Midbrain (tissue), 1 donor: ENCODE measurements around the gene CD2.

Experiments
- DNase-seq: peaks from one replicate; lab custom pipeline; 2025; lab: John Stamatoyannopoulos, UW

Gene CD2

DNA sequence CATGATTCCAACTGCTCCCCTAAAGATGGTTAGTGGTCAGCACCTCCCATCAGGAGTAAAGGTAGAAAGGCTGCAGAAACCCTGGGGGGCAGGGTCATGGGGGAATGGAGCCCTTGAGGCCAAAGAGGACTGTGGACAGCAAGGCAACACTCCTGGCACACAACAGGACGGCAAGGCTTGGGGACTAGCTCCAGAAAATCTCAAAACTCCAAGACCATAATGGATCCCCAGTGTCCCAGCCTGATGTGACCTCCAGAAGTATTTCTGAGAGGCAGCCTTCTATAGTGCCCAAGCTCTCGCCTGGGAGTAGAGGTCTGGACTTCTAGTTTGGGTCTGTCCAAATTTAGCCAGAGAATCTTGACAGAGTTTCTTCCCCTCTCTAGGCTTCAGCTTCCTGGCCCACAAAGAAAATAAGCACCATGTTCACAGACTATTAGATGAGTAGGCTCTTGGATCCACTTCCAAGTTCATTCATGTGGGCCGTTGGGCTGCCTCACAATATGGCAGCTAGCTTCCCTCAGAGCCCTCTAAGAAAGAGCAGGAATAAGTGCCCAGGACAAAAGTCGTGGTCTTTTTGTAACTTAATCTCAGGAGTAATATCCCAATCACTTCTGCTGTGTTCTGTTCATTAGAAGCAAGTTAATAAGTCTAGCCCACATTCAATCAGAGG is 6.9 kb downstream of the CD2 start:
- no peak for DNase-seq

DNA sequence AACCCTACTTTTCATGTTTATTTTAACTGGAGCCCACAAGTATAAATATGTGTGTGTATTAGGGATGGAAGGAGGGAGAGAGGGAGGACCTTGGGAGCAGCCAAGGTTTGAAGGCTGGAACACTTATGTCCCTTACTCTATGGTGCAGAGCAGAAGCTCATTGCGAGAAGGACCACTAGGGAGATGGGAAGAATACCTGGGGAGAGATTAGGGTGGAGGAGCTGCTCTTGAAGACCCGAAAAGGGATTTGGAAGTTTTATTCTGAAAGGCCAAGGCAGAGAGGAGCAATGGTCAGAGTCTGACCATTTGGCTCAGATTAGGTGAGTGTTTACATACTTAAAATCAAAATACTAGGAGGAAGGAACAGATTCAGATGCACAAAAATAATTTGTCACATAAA is 8.1 kb downstream of the CD2 start:
- no peak for DNase-seq

DNA sequence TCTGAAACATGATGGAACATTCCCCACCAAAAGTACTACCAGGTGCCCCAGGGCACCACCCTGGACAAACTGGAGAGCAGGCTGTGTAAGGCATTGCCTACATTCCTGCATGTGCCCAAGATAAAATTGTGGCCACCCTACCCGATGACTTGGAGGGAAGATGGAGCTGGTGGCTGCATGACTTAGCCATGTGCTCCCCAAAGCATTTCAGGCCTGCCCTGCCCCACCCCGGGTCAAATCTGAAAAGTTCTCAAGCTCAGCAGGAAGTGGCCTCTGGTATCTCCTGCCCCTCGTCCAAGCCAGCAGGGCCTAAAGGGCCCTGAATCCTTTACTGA is 8.5 kb downstream of the CD2 start:
- DNase-seq: no peak

DNA sequence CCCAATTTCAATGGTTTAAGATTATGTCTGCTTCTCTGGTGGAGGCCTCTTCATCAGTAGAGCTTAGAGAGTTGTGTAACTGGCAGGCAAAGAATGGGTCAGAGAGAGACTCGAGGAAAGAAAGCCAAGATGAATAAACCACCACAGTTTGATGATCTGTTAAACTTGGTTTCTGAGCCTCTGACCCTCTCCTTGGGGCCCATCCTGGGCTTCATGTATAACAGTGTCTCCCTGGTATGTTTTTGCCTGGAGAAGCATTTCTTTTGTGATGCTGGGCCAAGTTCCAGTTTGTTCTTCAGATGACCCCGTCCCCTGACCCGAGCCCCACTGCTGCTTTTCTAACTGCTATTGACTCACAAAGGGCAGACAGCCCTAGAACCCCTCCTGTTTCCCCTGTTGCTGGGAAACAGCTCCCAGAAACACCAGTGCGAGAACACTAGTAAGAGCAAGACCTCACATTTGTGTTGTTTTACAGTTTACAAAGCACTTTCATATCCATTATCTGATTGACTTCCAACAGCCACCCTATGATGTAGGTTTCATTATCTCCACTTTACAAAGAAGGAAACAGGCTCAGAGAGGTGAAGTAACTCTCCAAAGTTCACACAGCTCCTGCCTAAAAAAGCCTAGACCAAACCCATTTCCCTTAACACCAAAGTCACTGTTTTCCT is 9.0 kb downstream of the CD2 start:
- no peak for DNase-seq

DNA sequence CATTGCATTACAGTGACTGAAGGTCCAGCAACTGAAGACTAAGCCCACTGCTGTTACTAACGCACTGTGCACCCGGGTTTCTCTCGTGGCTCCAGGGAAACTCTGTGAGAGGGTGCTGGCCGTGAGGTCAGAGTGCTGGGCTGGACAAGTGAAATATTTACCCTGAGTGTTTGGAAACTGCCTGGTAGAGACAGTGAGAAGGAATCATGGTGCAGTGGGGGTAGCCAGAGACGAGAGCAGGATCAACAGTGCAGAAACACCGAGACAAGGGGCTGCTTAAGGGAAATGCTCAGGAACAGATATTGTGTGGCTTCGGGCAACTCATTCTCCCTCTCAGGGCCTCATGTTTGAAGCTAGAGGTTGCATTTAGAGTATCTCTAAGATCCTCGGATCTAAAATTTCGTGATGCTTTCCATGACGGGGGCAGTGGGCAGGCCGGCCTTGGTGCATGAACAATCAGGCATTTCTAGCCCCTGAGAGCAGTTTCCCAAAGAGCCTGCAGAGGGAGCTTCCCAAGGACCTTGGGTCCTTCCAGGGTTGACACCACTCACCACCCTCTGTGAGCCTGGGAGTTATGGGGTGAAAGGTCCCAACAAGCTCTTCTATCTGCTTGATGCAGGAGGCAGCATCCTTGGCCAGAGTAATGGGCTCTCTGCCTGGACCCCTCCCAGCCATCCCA is 9.7 kb downstream of the CD2 start:
- DNase-seq: no peak

DNA sequence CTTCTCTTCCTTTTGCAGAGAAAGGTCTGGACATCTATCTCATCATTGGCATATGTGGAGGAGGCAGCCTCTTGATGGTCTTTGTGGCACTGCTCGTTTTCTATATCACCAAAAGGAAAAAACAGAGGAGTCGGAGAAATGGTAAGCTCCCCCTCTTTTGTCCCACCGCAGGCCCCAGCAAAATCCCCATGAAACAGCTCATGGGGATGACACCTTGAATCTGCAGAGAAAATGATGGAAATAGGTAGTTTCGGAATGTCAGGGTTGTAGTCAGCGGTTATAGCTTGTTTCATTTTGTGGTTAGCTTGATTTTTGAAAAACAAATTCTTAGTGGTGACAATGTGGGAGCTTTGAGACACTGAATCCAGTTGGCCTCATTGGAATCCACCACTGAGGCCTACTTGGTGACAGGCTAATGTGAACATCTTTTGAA is 10.3 kb downstream of the CD2 start:
- no peak for DNase-seq

DNA sequence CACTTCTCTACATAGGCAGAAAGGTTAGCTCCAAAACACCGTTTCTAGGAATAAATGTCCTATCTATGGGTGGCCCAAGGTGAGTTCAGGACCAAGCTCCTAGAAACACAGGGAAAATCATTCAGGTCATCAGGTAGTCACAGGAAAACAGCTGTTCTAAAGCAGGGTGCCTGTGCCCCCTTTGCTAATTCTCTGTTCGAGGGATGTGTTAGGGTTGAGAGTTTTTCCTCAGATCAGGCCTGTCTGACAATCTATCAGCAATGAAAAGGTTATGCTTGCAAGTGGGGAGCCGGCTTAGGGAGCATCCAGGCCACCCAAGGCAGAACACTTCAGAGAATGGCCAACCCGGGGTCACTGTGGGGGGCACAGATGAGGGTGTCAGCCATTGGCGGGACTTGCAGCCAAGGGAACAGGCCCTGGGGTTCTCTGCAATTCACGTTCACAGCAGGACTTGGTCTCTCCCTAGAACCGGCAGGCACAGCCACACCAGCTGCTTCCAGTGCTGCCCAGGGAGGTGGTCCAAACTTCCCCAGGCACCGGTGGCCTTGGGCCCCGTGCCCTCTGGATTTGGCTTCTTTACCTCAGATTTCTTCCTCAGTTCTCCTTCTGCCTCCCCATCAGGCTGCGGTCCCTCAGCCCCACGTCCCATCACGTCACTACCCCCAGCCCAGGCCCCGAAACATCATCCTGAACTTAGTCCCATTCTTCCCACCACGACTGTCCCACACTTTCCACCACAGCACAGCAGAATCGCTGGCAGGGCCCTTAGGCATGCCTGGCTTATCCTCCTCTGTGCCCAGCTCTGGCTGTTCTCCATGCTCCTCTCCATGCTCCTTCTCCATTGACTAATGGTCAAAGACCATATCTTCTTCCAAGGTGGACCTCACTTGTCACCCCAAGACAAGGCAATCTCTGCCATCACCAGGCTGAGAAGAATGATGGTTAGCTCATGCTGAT is 11.0 kb downstream of the CD2 start:
- no peak for DNase-seq

DNA sequence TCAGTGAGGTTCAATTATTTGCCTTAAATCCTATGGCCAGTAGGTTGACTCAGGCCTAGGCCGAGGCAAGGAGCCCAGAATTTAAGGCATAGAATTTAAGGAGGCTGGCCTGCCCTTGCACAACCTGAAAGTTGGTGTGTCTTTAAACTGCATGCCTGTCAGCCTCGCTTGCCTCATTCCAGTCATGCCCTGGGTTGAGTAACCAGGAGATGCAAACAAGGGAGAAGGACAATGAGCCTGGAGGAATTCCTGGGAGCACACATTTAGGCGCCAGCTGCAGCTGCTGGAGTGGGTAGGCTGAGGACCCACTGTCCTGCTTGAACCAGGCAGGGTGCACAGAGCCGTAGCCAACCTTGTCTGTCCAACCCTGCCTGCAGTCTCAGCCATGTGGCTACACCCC is 11.7 kb downstream of the CD2 start:
- no peak for DNase-seq

DNA sequence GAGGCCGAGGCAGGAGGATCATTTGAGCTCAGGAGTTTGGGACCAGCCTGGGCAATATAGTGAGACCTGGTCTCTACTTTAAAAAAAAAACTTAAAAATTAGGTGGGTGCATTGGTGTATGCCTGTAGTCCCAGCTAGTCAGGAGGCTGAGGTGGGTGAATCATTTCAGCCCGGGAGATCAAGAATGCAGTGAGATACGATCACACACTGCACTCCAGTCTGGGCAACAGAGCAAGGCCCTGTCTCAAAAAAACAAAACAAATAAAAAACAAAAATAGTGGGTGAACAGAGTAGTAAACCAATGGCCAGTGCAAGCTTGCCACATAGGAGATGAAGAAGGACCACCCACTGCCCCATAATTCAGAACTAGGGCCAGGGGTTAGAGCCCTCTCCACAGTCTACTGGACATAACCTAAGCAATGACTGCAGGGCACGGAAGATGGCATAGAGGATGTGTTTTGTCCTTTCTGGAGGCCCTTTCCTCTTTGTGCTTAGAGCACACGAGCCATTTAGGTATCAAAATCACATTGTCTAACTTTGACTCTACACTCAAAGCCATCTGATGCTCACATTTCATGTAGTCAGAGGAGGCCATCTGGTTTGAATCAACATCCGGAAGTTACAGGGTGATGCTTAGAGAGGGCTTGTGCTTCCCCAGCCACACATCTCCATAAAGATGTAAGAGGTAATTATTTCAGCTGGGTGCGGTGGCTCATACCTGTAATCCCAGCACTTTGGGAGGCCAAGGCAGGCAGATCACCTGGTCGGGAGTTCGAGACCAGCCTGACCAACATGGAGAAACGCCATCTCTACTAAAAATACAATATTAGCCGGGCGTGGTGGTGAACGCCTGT is 12.6 kb downstream of the CD2 start:
- no peak for DNase-seq

DNA sequence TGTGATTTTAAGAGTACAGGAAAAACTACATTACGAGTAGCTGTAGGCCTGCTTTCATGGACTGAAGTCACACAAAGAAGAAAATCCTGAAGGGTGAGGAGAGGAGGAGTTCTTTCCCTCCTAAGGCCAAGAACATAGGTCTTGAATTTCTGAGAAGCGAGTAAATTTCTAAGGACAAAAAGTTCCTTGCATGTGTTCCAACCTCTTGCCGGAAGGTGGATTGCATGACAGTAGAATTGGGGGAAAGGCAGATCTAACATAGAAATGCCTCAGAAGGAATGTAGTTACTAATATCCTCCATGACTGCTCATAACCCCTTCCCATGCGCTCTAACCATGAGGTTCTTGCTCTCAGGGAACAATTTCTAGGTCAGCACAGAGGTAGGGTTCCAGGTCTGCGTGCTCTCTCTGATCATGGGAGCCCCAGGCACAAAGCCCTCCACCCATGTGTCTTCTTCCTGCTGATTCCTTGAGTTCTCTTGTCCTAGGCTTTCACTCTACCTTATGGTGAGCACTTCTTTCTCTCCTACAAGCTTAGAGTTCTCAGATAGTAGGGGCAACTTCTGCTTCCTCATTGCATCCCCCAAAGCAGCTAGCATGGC is 13.7 kb downstream of the CD2 start:
- no peak for DNase-seq

DNA sequence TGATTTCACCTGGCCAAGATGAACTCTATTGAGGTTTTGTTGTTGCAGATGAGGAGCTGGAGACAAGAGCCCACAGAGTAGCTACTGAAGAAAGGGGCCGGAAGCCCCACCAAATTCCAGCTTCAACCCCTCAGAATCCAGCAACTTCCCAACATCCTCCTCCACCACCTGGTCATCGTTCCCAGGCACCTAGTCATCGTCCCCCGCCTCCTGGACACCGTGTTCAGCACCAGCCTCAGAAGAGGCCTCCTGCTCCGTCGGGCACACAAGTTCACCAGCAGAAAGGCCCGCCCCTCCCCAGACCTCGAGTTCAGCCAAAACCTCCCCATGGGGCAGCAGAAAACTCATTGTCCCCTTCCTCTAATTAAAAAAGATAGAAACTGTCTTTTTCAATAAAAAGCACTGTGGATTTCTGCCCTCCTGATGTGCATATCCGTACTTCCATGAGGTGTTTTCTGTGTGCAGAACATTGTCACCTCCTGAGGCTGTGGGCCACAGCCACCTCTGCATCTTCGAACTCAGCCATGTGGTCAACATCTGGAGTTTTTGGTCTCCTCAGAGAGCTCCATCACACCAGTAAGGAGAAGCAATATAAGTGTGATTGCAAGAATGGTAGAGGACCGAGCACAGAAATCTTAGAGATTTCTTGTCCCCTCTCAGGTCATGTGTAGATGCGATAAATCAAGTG is 14.3 kb downstream of the CD2 start:
- no peak for DNase-seq

DNA sequence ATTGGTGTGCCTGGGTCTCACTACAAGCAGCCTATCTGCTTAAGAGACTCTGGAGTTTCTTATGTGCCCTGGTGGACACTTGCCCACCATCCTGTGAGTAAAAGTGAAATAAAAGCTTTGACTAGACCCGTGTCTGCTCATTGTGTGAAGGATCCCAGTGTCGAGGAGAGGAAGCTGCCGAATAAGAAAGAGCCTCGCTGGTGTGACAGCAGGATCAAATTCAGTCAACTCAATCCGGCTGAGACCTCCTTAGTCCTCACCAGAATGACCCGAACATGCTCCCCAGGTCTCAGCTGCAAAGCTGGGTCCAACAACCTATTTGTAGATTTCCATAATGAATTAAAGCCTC is 14.8 kb downstream of the CD2 start:
- DNase-seq: no peak

DNA sequence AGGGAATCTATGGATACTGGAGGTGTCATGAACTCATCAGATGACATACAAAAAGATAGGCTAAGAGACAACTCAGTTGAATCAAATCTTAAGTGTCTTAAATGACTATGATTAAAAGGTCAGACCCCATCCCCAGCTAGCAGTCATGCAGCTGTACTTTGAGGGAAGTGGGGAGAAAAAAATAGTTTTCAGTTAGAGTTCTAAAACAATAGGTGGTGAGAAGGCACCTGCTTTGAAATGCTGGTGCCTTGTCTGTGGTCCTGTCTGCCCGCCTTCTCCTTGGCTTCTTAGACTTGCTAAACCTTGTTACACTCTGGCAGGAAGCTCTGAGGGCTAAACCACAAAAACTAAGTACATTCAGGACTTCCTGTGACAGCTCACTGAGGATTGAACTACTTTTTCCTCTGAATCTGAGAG is 15.3 kb downstream of the CD2 start:
- DNase-seq: peak; percentile 3

DNA sequence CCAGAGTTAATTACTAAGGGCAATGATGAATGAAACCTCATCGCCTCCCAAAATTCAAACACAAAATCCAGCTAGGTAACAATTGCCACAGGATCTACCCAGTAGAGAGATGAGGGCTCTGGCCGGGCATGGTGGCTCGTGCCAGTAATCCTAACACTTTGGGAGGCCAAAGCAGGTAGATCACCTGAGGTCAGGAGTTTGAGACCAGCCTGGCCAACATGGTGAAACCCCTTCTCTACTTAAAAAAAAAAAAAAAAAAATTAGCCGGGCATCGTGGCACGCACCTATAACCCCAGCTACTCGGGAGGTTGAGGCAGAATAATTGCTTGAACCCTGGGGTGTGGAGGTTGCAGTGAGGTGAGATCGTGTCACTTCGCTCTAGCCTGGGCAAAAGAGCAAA is 15.8 kb downstream of the CD2 start:
- DNase-seq: no peak

DNA sequence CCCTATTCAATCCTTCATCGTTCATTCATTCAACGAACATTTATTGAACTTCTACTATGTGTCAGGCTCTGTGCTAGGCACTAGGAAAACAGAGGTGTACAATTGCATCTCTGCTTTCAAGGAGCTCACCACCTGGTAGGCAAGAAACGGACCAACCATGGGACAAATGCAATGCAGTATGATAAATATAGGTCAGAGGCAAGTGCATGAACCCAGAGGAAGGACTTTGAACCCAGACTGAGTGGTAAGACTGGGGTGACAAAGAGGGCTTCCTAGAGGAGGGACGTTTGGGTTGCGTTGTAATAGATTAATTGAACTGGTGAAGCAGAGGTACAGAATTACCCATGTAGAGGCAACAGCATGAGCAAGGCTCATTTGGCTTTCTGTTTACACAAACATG is 16.4 kb downstream of the CD2 start:
- DNase-seq: no peak

DNA sequence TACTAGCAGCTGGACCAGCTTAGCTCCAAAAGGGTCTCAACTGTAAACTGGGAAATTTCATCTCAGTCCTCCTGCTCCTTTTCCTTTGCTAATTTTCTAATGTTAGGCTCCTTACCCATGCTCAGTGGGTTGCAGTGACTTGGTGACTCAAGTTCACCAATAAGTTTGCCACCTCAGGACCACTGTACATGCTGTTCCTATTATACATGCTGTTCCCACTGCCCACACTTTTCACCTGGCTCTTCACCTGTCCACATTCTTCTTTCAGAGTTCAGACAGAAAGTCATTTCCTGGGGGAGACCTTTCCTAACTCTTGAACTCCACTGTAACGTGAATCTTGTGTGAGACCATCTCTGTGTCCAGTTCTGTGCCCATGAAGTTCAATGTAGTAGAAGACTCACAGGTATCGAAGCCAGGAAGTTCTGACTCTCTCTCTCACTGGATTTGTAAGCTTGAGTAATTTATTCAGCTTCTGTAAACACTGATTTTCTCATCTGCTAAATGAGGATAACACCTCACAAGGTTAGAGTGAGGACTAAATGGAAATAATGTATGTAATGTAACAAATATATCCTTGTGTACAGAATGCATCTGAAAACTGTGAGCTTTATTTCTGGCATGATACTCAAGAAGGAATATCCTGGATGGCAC is 17.9 kb downstream of the CD2 start:
- no peak for DNase-seq

DNA sequence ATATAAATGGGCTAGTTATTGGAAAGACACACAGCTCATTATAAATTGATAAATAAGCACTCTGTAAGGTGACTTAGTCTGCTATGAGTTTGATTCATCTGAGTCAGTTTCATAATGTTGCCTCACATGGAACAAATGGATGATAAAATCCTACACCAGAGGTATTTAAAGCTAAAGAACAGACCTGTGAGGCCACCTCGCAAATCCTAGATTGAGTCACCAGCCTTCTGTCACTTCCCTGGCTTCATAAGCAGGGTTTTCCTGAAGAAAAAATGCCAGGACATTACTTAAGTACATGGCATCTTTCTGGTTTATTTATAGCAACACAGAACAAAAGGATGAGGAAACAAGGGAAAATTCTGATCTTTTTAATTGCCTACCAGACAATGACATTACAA is 18.4 kb downstream of the CD2 start:
- DNase-seq: no peak

DNA sequence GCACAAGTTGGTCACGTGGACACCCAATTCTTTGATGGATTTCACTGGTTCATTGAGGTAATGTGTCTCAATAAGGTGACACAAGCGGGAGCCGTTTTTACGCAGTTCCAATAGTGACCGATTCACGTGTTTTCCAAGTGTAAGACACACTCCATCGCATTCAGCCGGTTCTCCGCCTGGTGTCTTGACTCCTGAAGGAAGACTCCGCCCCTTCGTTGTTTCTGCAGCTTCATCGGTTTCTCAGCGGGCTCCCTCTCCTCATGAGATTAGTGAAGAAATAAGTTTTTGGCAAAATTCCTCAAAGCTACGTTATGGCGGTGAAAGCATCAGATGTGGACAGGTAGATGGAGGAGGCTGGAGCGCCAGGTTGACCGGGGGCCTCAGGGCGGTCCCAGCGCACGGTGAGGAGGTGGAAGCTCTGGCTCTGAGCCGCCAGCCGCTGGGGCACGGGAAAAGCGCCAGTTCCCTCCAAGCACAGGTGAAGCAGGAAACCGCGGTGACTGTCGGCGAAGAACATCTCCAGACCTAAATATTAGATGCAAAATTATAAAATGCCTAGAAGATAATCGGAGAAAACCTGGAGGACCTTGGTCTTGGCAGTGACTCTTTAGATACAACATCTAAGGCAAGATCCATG is 21.0 kb downstream of the CD2 start:
- no peak for DNase-seq
